ENCODE data around the gene ABLIM2.

The ABLIM2 gene

DNA sequence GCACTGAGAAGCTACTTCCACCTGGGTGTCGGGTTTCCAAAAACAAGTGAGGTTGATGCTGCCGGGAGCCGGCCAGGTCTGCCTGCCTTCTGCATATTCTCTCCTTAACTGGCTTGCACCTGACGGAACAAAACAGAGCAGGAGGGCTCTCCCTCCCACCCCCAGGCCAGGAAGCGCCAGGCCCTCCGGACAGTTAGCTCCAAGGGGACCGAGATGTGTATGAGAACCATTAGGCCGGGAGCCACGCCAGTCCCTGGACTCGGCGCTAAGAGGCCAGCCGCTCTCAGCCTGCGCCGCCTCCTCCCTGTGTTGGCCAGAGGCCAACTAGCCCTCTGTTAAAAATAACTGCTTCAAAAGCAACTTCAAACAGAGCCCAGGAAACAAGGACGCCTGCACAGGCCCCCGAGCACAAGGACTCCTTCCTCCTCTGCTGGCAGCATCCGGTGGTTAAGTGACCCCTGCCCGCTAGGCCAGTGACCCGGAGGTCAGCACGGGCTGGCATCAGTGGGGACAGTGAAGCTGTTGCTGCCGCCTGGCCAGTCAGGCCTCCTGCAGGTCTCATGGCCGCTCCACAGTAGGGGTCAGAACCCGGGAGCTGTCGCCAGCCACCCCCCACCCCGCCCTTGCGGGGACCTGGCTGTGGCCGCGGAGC is 107.9 kb downstream of the ABLIM2 start:
- no peak for DNase-seq (ENCODE audit: low read depth in 4 of 4, low spot score in 1 of 4)

DNA sequence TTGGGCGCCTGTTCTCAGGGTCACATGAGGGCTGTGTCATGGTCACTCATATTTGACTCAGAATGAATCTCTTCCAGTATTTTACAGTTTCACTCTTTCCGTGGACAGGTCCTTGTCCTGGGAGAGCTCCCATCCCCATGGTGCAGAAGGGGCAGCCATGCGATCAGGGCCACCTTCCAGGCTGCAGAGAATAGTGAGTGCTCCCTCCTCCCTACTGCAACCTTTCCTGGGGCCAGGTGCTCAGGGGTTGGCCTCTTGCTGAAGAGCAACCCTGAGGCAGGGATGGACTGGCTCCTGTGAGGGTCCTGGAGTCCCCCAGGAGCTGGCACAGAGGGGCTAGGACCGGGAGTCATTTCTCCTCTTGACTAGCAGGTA is 108.4 kb downstream of the ABLIM2 start:
- DNase-seq (ENCODE audit: low read depth in 4 of 4, low spot score in 1 of 4) = no peak

DNA sequence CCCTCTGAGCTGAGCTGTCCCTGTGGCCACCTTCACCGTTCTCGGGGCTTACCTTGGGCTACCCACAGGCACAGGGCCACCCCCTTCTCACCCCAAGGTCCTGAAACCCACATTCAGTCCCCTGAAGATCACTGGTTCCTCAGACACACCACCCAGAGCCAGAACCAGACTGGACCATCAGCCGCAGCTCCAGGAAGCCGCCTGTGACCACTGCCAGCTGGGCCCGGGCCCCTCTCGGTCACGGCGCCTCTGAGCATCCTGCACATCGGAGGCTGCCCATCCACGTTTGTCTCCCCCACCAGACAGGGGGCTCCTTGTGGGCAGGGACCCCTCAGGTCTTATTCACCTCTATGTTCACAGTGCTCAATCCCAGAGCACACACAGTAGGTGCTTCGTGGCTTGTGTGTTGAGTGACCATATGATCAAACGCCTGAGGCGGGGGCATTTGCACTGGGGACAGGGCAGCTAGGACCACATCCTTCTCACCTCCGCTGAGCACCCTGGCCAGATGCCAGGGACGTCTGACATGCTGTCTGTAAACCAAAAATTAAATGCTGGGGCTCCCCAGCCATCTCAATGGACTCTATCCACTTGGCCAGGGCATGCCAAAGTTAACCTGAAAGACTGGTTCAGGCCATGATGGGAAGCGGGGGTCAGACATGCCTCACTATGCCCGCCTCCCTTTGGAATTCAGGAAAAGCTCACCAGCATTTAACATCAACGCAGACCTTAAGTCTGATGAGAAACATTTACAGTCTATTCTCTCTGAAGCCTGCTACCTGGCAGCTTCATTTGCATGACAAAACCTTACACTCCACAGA is 109.5 kb downstream of the ABLIM2 start:
- no peak for DNase-seq (ENCODE audit: low read depth in 4 of 4, low spot score in 1 of 4)

DNA sequence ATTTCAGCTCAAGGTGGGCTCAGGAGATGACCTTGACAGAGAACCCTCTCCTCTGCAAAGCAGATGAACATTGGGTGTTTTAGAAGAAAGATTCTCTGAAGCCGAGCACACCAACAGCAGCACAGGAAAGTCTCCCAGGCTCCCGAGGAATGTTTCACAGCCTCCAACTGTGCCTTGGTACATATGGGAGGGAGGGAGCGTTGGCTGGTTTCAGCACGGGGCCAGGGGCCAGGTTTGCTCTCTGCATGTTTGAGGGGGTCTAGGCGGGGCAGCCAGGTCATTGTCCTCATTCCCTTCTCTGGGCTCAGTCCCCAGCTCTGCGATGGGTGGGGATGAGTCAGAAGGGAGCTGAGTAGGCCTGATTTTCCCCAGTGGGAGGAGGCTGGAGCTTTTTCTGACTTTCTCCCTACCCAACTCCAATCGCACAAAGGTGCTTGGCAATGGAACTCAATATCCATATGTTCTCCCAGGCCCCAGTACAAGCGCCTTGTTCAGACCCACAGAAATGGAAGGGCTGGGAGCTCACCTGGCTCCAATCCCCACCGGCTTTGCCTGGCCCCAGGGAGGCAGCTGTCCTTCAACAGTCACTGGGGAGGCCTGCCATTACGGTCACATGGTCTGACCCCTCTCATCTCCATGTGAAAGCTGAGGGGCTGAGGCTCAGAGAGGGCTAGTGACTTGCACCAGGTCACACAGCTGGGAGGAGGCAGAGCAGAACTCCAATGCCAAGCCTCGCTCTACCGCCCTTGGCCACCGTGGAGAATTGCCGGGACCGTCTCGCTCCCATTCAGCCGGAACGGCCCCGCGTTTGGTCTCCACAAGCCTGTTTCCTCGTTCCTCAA is 110.6 kb downstream of the ABLIM2 start:
- DNase-seq (ENCODE audit: low read depth in 4 of 4, low spot score in 1 of 4) = no peak

DNA sequence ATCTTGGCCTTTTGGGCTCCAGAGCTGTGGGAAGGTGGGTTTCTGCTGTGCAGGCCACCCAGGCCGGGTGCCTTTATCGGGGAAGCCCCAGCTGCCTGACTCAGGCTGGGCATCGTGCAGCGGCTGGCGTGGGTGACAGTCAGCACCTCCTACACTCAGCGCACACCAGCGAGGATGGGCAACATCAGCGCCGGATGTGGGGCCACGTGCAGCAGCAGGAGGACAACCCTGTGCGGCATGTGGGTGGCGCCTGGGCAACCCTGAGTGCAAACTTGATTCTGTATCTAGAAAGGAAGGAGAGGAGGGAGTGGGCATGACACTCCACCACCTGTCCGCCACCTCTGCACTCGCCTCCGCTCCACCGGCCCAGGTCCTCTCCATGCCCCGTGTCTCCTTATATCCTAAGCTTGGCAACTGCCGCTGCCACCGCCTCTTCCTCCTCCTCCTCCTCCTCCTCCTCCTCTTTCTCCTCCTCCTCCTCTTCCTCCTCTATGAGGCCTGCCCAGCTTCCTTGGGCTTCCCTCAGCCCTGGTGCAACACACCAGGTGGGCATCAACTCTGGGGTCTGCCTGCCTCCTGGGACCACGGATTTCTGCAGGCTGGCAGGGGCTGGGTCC is 111.6 kb downstream of the ABLIM2 start:
- DNase-seq (ENCODE audit: low read depth in 4 of 4, low spot score in 1 of 4) = no peak

DNA sequence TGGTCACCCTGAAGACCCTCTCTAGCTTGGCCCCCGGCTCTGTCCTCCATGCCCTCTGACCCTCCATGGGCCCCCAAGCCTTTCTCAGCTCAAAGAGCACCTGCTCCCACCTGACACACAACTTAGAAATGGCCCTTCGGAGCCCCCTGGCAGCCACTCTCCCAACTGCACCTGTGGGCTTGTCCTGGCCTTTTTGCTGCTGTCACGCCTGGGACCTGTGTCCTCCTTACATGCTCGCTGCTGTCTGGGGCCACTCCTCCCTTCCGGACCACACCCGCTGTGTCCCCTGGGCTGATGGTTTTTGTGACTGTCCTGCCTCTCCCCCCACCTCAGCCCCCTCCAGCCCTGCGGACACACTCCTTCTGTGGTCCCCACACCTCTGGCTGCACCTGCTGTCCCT is 112.7 kb downstream of the ABLIM2 start:
- DNase-seq (ENCODE audit: low read depth in 4 of 4, low spot score in 1 of 4) = no peak

DNA sequence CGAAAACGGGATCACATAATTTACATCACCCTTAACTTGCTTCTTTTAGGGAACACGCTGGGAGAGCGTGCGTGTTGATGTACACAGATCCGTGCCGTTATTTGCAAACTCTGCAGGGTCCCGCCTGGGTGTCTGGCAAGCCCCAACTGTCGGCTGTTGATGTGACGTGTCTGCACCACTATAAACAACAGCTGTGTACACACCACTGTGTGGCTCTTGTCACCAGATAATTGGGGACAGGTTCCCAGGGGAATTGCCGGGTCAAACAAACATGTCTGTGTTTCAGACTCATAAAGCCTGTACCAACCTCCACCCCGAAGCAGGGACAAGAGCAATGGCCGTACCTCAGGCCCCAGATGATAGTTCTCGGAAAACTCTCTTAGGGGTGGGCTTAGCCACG is 113.9 kb downstream of the ABLIM2 start:
- no peak for DNase-seq (ENCODE audit: low read depth in 4 of 4, low spot score in 1 of 4)

DNA sequence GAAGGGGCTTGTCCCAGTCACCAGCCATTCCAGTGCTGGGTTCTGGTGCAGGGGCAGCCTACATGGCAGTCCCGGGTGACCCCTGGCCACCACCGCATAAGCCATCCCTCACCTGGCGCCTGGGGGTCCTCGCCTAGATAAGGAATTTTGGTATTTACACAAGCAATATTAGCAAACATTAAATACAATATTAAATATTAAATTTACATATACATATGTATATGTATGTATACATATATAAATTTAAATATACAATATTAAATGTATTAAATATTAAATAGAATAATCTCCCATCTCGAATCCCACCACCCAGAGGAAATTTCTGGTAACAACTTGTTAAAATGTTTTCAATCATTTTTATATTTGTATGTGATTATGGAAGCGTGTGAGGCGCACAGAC is 114.4 kb downstream of the ABLIM2 start:
- DNase-seq (ENCODE audit: low read depth in 4 of 4, low spot score in 1 of 4) = no peak

DNA sequence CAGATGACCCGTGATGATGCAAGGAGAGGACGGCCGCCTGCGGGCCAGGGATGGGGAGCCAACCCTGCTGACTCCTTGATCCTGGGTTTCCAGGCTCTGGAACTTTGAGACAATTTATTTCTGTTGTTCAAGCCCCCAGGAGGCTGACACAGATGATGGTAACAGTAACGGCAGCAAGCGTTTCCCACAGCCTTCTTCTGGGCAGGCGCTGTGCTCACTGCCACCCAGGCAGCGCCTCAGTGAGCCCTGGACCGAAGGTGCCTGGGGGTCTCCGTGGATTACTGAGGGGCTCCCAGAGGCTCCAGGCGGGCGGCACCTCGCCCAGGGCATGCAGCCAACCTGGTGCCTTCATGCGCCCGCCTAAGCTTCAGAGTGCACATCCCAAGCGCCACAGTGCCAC is 115.0 kb downstream of the ABLIM2 start:
- DNase-seq (ENCODE audit: low read depth in 4 of 4, low spot score in 1 of 4) = no peak

DNA sequence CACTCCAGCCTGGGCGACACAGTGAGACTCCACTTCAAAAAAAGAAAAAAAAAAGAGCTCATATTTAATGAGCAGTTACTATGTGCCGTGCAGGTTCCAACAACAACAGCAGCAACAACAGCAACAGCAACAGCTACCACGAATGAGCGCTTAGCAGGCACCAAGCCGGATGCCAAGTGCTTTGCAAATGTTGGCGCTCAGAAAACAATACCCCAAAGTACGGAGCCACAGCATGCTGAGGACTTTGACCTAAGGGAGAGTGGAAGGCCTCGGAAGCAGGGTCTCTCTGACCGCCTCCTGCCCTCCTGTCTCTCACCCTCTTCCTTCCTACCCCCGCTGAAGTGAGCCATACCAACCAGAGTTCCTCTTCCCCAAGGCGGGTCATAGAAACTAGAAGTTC is 116.7 kb downstream of the ABLIM2 start:
- DNase-seq (ENCODE audit: low read depth in 4 of 4, low spot score in 1 of 4) = no peak

DNA sequence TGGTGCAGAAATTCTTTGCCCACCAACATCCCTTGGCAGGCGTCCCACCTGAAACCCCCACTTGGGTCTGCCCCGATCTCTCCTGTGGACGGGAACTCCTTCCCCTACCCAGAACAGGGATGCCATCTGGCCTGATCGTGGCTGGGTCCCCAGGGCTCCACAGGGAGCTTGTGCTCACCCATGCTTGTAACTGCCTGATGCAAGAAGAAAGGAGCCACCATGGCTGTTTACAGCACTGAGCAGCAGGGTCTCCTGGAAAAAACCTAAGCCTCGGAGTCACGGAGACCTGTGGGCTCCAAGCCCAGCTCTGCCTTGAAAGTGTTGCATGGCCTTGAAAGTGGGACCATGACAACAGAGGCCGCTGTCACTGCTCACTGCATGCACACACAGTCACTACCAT is 117.4 kb downstream of the ABLIM2 start:
- DNase-seq (ENCODE audit: low read depth in 4 of 4, low spot score in 1 of 4) = no peak

DNA sequence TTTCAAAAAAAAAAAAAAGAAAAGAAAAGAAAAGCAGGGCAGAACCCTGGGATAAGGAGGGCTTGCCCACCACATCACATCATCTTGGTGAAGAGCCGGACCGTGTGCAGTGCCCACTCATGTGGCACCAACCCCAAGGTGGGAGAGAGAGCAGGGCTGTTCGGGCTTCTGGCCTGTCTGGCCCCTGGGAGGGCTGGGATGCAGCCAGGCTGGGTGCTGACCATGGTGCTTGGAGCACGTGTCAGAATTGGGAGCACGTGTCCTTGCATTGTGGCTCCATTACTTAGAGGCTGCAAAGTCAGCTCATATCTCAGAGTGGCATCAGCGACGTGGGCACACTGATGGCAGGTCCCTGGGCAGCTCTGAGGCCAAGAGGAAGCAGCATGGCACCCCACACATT is 118.0 kb downstream of the ABLIM2 start:
- DNase-seq (ENCODE audit: low read depth in 4 of 4, low spot score in 1 of 4) = no peak

DNA sequence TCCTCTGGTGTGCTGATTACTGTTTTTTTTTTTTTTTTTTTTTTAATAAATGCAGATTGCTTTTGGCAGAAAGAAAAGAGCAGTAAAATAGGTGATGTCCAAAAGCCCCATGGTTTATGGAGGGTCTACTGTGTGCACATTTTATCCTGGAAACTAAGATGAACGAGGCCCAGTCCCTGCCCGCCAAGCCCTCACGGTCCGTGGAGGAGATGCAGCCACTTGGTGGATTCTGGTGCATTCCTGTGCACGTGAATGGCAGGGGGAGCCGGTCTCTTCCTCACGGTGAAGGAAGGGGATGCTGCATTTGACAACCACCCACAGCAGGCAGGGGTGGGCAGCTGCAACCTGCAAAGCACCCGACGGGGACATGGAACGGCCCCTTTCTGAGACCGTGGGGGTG is 118.8 kb downstream of the ABLIM2 start:
- DNase-seq (ENCODE audit: low read depth in 4 of 4, low spot score in 1 of 4) = no peak

DNA sequence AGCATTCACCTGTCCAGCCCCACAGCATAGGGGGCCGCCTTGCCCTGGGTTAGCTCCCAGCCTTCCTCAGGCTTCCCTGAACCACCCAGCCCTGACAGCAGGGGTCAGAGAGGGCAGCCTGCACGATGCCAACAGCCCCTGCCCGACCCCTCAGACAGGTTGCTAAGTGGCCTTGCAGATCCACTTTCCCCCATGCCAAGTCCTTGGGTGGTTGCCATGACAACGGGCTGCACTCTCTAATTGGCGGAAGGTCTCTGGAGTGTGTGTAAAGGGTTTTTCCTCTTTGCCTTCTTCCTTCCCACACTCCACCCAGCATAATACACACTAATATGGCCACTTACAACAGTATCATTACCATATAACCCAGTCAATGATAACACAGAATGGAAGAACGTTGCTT is 119.3 kb downstream of the ABLIM2 start:
- DNase-seq (ENCODE audit: low read depth in 4 of 4, low spot score in 1 of 4) = no peak

DNA sequence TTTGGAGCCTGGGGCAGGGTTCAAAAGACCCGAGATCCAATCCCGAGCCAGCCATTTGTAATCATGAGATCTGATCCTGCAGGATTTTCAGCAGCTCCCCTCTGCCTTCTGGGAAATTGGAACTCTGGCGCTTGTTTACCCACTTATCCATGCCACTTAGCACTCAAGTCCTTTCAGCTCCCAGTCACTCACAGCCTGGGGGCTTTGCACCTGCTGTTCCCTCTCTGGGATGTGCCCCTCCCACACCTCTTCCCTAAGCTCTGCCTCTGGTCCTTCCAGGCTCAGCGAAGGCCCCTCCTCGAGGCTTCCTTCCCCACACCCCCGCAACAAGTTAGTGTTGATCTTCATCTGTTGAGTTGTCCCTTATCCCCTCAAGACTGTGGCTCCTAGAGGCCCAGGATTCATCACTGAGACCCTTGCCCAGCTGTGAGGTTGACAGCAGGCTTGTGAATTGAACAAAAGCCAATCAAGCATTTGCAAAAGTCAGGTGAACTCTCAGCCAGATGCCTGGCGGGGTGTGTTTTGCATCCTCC is 119.8 kb downstream of the ABLIM2 start:
- no peak for DNase-seq (ENCODE audit: low read depth in 4 of 4, low spot score in 1 of 4)

DNA sequence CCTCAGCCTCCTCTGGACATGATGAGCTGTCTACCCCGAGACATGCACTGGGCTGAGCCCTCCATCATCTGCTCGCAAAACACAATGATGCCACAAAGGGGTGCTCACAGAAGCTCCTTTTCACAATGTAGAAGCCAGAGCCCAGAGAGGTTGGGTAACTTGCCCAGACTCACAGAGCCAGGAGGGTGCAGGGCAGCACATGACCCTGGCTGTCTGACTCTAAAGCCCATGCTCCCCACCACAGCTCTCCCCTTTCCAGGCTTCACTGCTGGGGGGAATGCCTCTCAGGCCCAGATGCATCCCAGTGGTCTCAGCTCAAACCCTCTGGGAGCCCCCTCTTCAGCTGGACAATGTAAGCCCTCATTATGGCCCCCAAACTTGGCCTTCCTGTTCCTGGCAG is 120.5 kb downstream of the ABLIM2 start:
- no peak for DNase-seq (ENCODE audit: low read depth in 4 of 4, low spot score in 1 of 4)

DNA sequence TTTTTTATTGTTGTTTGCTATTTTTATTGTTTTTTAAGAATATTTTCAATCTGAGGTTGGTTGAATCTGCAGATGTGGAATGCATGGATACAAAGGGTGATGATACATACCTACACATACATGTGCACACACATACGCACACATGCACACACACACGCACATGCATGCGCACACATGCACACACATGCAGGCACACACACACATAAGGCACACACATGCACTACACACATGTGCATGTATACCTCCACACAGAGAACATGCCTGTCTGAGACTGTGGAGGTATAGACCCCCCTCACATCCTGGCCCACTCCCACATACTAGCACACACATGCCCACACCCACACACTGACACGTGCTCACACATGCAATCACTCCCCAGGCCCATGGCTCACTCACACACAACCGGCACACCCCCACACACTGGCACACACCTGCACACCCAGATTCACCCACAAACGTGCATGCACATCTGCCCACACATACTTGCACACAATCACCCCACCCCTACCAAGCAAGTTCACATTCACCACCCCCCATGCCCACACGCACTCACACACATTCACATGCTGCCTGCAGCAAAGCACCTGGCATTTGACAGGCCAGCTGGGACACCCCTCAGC is 121.4 kb downstream of the ABLIM2 start:
- no peak for DNase-seq (ENCODE audit: low read depth in 4 of 4, low spot score in 1 of 4)

DNA sequence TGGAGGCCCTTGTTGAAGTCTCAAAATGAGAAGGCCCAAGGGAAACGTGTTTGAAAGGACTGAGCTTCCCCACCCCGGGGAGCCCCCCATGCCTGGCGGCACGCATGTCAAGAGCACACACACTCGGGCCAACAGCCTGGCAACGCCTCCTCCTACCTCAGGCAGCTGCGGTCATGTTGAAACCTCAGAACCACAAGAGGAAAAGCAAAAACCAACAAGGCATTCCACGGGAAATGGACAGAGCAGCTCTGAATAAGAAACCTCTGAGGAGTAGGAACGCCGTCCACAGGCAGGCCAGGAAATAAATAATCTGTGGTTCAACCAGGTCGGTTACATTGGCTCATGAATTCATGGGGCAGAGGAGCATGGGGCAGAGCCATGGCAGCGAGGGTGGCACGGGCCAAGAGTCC is 123.2 kb downstream of the ABLIM2 start:
- peak in 1 of 4 experiments; percentile 7 for DNase-seq (ENCODE audit: low read depth in 4 of 4, low spot score in 1 of 4)

DNA sequence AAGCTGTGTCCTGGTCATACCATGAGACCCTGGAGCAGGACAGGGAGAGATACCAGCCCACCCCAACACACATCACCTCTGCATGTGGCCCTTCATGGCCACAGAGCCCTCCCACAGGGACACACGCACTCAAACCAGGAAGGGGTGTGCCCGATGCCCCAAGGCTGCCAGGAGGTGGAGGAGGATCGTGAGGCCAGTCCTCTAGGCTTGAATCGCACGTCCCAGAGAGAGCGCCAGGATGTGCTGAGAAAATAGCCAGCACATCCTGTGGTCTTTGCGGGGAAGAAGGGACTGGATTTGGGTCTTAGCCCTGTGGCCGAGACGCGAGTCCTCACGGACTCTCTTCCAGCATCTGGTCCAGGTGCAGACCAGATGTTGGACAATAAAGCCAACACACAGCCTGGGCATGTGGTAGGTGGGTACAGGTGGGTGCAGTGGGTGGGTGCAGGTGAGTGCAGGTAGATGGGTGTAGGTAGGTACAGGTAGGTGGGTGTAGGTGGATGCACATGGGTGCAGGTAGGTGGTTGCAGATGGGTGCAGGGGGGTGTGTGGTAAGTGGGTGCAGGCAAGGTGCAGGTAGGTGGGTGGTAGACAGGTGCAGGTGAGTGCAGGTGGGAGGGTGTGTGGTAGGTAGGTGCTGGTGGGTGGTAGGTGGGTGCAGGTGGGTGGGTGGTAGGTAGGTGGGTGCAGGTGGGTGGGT is 124.6 kb downstream of the ABLIM2 start:
- no peak for DNase-seq (ENCODE audit: low read depth in 4 of 4, low spot score in 1 of 4)

DNA sequence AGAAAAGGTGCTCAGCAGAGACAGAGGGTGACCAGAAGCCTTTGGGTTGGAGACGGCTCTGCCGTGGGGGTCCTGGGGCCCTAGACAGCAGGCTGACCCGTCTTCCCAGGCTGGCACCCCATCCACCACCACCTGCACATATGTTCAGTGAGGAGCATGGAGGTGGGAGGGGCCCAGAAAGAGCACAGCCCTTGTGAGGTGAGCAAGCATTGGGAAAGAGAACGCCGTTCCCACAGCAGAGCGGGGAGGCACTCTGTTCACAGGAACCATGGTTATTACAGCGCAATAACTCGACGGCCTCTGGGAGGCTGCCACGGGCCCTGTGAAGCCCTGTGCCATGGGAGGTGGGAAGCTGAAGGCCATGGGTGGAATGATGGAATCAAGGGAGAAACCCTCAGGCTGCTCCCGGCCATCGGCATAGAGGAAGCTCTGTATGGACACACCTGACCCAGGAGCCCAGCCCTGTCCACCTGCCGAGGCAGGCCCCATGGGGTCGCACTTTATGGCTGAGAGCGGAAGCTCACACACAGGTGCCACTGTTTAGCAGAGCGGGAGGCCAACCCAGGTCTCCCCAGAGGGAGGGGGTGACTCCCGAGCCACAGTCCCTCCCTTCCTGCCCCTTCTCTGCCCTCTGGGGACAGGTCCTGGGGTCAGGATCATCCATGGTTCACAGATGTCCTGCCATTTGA is 125.4 kb downstream of the ABLIM2 start:
- no peak for DNase-seq (ENCODE audit: low read depth in 4 of 4, low spot score in 1 of 4)

Measured in stimulated activated CD4-positive, alpha-beta T cell treated with anti-CD3 and anti-CD28 coated beads, Interleukin-1b, Interleukin-23, amount 100 ng/mL, for 24 hours (primary cell).